Tibial artery (tissue), 4 donors: ENCODE data around the gene GLI3.

Experiments
- DNase-seq, 2 donors: peaks; one replicate each; pipeline ENCODE4 v3.0.0-alpha.2; 2019
- H3K27ac ChIP-seq, 2 donors: fragments of 200-600 bp; sonication (generic) in 1 of 2; 1 replicate in 1 of 2; 2 replicates in 1 of 2; pipeline ENCODE4 v1.5.1; 2018 to 2019; ENCODE audit warnings: mild to moderate bottlenecking in 1 of 2
- H3K27me3 ChIP-seq, 2 donors: fragments of 200-600 bp; sonication (generic) in 1 of 2; one replicate each; pipeline versions ENCODE4 v1.5.1 to v1.6.0; 2016 to 2019
- H3K36me3 ChIP-seq, 3 donors: fragments of 200-600 bp; sonication (generic) in 2 of 3; one replicate each; pipeline ENCODE4 v1.5.1; 2016 to 2019; ENCODE audit warnings: mild to moderate bottlenecking in 2 of 3
- H3K4me1 ChIP-seq, 4 donors: fragments of 200-600 bp; sonication (generic) in 2 of 4; 1 replicate in 3 of 4; 2 replicates in 1 of 4; pipeline ENCODE4 v1.5.1; 2016 to 2019
- H3K4me3 ChIP-seq, 2 donors: fragments of 200-600 bp; sonication (generic) in 1 of 2; 1 replicate in 1 of 2; 2 replicates in 1 of 2; pipeline ENCODE4 v1.5.1; 2018 to 2019; ENCODE audit warnings: mild to moderate bottlenecking in 2 of 2
- H3K9me3 ChIP-seq, 3 donors: fragments of 200-600 bp; sonication (generic) in 1 of 3; one replicate each; pipeline ENCODE4 v1.5.1; 2016 to 2019
- intact Hi-C: fragments of 100-400 bp; cut with DNase I; formaldehyde crosslinking; loops from one replicate; pipeline ENCODE4 v1.15.0; 2023; ENCODE audit warnings: low total_unique reads
- TF ChIP-seq, protein P1 (sequence below), 2 experiments: fragments of 200-600 bp in 1 of 2; fragments of 450-650 bp in 1 of 2; IDR thresholded peaks; one replicate each; pipeline ENCODE4 v1.5.1; 2017 to 2019; ENCODE audit warnings: antibody characterized with exemption in 2 of 2, mild to moderate bottlenecking in 1 of 2, moderate library complexity in 1 of 2

Gene GLI3

DNA sequence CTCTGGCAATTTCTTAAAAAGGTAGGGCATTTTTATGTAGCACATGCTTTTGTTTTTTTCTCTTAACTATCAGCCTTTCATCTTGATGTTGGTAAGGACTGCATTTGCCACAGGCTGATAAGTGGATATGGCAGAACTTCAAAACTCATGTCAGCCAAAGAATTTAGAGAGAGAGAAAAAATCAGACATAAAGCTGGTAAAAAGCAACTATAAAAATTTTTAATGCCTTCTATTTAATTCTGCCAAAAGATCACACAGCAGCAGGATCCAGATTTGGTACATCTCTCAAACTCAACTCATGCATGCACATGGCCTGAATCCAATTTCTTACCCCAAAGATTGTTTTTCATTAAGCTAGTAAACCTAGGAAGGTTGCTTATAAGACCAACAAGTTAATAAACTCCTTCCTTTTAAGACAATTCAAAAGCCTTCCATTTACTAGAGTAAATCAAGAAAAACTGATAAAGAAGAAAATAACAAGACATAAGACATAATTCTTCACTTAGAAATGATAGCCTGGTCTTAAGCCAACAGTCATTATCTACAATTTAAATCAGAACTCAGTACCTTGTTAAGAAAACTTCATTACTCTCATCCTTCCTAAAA is 69.3 kb downstream of the GLI3 start:
- no peak for DNase-seq
- Histone ChIP-seq H3K27ac (no peak overlapping the region), H3K4me3 (no peak overlapping the region), H3K27me3 (no peaks in the 10 kb centered on the region), H3K4me1 (peaks cover 0 to 4% (median 1%) of the 10 kb centered on the region in 4 donors), H3K36me3 (no peaks in the 10 kb centered on the region), H3K9me3 (no peaks in the 10 kb centered on the region)
- intact Hi-C loops = no loop called here
- TF ChIP-seq, protein P1, sequence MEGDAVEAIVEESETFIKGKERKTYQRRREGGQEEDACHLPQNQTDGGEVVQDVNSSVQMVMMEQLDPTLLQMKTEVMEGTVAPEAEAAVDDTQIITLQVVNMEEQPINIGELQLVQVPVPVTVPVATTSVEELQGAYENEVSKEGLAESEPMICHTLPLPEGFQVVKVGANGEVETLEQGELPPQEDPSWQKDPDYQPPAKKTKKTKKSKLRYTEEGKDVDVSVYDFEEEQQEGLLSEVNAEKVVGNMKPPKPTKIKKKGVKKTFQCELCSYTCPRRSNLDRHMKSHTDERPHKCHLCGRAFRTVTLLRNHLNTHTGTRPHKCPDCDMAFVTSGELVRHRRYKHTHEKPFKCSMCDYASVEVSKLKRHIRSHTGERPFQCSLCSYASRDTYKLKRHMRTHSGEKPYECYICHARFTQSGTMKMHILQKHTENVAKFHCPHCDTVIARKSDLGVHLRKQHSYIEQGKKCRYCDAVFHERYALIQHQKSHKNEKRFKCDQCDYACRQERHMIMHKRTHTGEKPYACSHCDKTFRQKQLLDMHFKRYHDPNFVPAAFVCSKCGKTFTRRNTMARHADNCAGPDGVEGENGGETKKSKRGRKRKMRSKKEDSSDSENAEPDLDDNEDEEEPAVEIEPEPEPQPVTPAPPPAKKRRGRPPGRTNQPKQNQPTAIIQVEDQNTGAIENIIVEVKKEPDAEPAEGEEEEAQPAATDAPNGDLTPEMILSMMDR (IDR thresholded peaks at IDR 0.05) = no peak

DNA sequence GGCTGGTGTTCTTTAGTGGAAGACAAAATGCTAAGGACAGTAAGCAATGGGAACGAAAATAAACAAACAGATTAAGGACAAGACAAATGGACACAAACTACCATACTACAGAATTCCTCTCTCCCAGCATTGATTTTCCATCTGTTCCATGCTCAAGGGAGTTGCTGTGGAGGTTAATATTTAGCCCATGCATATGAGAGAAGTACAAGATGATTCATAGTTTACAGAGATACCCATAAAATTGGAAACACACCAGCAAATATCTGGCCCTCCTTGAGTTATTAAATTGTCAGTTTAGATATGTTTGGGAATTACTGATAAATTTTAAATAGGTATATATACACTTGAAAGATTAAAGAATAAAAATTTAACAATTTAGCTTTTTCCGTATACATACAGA is 69.8 kb downstream of the GLI3 start:
- Histone ChIP-seq H3K27ac (no peak overlapping the region), H3K4me3 (no peak overlapping the region), H3K36me3 (no peaks in the 10 kb centered on the region), H3K4me1 (peaks cover 0 to 4% (median 1%) of the 10 kb centered on the region in 4 donors), H3K9me3 (no peaks in the 10 kb centered on the region), H3K27me3 (no peaks in the 10 kb centered on the region)
- DNase-seq = no peak
- intact Hi-C loops = no loop called here
- TF ChIP-seq, protein P1 (IDR thresholded peaks at IDR 0.05) = no peak

DNA sequence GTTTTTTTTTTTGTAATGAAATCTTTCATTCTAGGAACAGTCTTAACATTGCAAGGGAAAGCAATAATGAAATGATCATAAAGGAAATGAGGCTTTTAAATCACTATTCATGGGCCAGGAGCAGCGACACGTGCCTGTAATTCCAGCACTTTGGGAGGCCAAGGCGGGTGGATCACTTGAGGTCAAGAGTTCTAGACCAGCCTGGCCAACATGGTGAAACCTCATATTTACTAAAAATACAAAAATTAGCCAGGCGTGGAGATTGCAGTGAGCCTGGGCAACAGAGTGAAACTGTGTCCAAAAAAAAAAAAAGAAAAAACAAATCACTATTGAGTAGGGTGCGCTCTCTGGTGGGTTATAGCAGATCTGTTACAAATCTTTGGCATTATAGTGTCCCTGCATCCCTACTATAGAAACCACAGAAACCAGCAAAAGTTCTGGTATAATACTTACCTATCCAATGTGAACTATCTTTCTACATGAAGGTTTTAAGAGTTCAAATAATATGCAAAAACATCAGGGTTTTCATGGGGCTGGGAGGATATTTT is 72.1 kb downstream of the GLI3 start:
- TF ChIP-seq, protein P1 (IDR thresholded peaks at IDR 0.05) = no peak
- Histone ChIP-seq H3K9me3 (no peaks in the 10 kb centered on the region), H3K4me3 (no peak overlapping the region), H3K27me3 (no peaks in the 10 kb centered on the region), H3K4me1 (peaks cover 0 to 4% (median 1%) of the 10 kb centered on the region in 4 donors), H3K36me3 (no peaks in the 10 kb centered on the region), H3K27ac (no peak overlapping the region)
- no peak for DNase-seq
- intact Hi-C loops = no loop called here

DNA sequence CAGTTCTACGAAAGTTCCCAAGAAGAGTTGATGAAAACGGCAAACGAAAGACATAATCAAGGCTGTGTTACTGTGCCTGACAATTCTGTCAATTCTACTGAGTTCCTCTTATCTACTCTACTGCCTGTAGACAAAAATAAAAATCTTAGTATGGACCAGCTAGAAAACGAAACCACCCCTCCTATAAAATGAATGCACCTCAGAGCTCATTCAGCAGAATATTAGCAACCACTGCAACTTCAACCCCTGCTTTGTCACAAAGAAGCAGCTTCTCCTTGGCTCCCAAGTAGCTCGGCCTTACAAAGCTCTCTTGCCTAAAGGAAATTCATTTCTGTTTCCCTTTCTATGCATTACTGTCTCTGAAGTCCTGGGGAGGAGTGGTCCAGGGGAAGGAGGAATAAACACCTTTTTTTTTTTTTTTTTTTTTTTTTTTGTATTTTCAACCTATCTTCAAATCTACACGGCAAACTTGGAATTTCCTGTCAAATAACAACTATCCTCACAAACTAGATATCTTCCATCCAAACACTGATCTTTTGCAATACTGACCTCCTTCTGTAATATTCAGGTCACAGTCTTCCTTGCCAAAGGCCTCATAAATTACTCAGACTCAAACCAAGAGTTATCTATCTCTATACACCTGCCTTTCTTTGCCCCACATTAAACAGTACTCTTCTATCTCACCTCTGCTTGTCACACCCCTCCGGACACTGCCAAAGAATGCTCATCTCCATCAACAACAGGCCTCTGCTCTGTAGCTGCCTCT is 74.3 kb downstream of the GLI3 start:
- H3K4me1 ChIP-seq = peaks cover 0 to 4% (median 1%) of the 10 kb centered on the region in 4 donors
- H3K27me3 ChIP-seq = no peaks in the 10 kb centered on the region
- H3K4me3 ChIP-seq = no peak overlapping the region
- no peak overlapping the region for H3K27ac ChIP-seq
- DNase-seq = no peak
- no peaks in the 10 kb centered on the region for H3K36me3 ChIP-seq
- intact Hi-C loops = no loop called here
- TF ChIP-seq, protein P1 (IDR thresholded peaks at IDR 0.05) = no peak
- H3K9me3 ChIP-seq = no peaks in the 10 kb centered on the region

DNA sequence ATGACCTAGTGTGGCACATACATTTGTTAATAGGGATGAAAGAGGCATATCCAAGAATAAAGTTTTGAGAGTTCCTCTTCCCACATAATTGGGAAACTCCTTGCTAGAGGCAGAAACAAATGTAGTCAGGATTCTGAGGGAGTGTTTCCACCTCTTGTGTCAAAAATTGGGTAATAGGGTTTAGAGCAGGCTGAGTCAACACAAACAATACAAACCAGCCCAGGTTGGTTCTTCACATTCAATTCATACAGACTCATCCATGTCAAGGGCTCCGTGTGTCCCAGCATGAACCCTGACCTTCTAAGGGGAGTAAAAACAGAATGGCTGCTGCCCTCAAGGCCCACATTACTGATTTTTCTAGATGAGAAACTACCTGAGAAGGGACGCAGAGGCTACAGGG is 75.3 kb downstream of the GLI3 start:
- Histone ChIP-seq H3K27ac (no peak overlapping the region), H3K27me3 (no peaks in the 10 kb centered on the region), H3K4me3 (no peak overlapping the region), H3K4me1 (no peaks in the 10 kb centered on the region), H3K9me3 (no peaks in the 10 kb centered on the region), H3K36me3 (no peaks in the 10 kb centered on the region)
- no peak for DNase-seq
- TF ChIP-seq, protein P1 (IDR thresholded peaks at IDR 0.05) = no peak
- intact Hi-C loops = no loop called here
